COR-L47 (cell line): ENCODE measurements around the gene CISD1.

Source experiments
- DNase-seq: peaks from one replicate; lab custom pipeline; 2025; lab: John Stamatoyannopoulos, UW

The CISD1 gene

DNA sequence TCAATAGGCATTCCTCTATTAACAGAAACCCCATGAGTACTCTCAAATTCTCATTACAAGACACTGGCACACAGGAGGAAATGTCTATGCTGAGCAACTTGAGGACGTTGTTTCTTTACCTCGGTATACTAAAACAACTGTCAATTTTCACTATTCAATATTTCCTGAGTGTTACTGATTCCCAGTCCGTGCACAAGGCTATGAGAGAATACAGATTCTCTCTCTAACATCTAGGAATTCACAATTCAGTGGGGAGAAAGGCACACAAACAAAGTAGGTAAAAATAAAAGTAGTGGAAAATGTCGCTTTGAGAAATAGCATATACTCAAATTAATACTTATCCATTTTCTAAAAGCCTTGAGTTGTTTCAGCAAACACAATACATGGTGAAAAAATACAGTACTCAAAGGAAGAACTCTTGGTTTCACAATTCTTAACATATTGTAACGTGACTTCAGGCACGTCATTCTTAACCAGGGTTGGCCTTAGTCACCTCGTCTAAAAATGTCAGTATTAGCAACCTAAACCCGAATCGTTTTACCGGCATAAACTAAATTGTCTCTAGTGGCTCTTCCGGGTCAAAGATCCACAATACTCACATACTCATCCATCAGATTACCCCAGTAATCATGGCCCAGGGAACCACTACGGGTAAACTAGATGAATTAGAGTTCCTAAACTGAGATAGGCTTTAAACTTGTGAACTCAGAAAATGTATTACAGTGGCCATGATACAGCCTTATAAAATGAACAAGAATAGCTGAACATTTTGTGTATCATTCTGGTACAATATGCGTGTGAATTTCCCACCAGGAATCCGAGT, 2.7 kb upstream of the CISD1 start:
- DNase-seq = no peak

DNA sequence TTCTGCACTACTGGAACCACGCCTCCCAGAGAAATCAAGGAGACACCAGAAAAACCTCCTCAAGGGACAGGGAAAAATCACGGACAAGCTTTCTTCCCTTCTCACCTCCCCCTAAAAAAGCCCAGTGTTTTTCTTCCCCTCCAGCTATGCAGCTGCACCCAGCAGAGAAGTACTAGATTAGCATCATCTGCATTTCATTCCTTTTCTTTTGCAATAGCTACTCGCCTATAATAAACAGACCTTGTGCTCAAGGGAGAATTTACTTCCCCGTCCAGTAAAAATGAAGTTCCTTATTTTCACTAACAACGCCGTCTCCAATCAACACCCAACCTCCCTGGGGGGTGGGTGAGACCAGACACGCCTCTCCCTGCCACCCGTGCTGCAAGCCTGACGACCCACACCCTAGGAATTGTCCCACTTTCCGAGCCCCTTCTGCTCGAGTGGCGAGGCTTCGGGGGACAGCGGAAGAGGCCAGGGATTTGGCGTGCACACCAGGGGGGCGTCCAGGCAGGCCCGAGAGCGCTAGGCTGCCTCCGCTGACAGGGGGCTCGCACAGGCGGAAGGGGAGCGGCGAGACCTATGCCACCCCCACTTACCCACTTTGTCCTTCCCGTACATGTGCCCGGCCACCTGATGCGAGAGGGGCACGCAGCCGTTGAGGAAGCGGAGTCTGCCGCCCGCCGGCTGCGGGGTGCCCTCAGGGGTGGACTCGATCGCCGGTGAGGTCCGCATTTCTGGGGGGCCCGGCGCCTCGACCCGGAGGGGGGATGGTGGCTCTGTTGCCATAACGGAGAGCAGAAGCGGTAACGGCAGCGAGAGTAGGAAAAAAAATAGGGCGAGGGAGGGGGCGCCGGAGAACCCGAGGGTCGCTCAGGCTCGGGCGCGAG, 1.9 kb upstream of the CISD1 start:
- peak; percentile 38 for DNase-seq

DNA sequence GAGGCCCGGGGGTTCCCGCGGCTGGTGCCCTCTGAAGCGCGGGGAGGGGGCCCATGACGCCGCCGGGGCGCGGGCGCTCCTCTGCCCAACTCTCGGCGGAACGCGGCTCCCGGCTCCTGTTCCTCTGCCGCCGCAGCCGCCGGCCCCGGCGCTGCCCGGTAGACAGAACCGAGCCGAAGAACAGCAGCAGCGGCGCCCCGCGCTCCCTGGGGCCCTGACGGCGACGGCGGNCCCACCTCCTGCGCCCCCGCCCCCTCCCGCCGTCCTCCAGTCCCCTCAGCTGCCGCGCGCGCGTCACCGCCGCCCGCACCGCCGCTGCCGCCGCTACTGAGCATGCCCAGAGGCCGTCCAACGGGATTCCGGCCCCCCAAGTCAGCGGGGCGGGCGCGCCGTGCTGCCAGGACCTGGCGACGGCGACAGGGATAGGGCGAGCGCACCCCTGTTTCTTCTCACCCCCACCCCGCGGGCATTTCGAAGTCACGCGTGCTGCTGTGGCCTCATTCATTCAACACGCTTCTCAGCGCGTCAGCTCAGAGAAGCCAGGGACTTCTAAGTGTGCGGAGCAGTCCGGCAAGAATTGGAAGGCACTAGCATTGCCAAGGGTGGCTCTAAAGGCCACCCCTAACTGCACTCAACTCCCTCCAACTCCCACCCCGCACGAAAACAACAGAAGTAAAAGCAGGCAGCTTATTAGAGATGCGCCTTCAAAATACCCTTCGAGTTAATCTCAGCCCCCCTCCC, 1.1 kb upstream of the CISD1 start, which contains the start of gene IPMK:
IPMK (minus strand) TSS at position 182 of the 741 bp plus-strand sequence. CDS start 283 bp downstream, outside the sequence.
- DNase-seq = peak; percentile 88

- DNase-seq = peak; percentile 67
These were observed 462 bp upstream of the CISD1 start for GRCh38 chr10:58268454-58268945.

DNA sequence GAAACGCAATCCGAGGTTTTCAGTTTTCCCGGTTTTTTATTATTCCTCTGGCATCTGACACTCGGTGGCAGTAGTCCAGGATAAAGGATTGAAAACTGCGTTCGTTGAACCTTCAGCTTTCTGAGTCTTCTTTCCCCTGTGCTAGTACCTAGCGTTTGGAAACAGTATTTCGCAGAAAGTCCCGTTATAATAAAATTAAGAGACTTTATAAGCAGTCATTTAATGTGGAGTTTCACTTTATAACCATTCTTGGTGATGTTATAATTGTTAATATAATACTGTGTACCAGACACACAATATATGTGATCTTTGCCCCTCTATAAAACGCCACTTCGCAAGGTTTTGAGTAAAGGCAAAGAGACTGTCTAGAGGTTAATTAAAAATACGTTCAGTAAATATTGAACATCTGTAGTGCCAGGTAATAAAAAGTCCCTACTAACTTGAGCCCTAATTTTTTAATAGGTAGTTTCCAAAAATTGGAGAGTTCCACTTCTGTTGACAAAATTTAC, 874 bp downstream of the CISD1 start:
- DNase-seq = peak; percentile 13

GRCh38 chr10:58275261-58275660, 6.3 kb downstream of the CISD1 start:
- DNase-seq = no peak

DNA sequence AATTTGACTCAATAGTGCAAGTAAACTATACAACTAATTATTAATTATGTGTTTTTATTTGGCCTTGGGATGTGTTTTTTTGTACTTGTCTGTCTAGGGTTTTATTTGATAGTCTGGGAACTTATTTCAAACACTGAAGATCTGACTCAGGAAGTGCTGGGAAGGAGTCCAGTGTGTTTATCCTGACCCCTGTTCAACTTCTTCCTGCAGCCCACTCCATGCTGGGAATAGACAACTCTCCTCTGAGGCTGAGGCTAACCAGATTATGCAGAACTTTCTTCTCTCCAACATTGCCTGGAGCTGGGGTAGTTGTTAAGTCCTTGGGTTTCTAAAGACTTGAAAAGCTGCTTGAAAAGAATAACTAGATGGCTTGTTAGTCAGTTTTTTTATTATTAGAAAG, 6.9 kb downstream of the CISD1 start:
- no peak for DNase-seq

- no peak for DNase-seq
These were observed 9.5 kb downstream of the CISD1 start for GRCh38 chr10:58278274-58278961.

DNA sequence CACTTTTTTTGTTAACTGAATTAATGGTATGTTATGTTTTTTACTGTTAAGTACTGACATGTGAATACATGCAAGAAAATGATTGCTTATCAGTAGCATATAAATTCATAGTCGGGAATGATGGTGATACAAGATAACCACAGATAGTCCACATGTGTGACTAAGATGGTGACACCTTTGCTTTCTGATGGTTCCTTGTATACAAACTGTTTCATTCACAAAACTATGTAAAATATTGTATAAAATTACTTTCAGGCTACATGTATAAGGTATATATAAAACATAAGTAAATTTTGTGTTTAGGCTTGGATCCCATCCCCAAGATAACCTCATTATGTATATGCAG, 10.0 kb downstream of the CISD1 start:
- no peak for DNase-seq

DNA sequence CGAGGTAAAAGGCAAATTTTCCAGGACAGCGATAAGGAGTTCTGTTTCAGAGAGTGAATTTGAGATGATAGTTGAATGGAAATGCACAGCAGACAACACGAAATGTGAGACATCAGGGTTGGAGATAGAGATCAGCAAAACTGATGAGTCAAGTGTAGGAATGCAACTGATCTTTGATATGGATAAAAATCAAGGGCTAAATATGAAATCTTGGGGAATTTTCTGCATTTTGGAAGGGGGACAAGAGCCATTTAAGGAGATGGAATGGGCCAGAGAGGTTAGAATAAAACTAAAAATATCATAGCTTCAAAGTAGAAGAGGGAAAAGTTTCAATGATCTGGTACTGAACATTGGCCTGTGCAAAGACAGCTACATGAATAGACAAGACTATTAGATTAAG, 11.5 kb downstream of the CISD1 start:
- DNase-seq = no peak

GRCh38 chr10:58281092-58281752, 12.3 kb downstream of the CISD1 start:
- DNase-seq = no peak

DNA sequence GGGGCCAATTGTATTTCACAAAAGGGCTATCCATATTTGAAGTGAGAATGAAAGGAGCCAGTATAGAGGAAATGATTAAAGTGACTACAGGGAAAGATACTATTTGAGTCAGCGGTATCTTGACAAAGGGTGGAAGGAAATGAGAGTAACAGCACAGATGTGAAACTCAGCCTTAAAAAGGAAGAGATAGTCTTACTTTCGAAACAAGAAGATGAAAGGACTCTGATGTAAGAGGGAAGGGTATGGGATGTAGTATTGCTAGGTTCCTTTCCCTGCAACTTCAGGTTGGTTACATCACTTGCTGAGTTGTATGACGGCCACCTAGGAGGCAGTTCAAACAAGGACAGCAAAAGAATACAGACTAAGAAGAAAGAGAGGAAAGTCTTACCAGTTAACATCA, 13.7 kb downstream of the CISD1 start:
- no peak for DNase-seq

GRCh38 chr10:58291538-58292174, 22.7 kb downstream of the CISD1 start:
- DNase-seq = peak; percentile 61

DNA sequence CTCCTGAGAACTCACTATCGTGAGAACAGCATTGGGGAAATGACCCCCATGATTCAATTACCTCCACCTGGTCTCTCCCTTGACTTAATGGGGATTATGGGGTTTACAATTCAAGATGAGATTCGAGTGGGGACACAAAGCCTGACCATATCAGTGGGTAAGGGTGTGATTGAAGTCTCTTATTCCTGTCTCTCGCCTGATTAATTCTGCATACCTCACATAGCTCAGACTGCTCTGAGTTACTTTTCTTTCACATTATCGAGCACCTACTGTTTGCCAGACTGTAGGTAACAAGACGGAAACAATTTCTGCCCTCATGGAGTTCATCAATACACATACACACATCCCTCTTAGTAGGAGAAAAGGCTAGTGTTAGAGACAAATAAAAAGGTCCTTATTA, 25.0 kb downstream of the CISD1 start:
- DNase-seq = no peak

GRCh38 chr10:58299580-58299979, 30.6 kb downstream of the CISD1 start:
- peak; percentile 39 for DNase-seq

DNA sequence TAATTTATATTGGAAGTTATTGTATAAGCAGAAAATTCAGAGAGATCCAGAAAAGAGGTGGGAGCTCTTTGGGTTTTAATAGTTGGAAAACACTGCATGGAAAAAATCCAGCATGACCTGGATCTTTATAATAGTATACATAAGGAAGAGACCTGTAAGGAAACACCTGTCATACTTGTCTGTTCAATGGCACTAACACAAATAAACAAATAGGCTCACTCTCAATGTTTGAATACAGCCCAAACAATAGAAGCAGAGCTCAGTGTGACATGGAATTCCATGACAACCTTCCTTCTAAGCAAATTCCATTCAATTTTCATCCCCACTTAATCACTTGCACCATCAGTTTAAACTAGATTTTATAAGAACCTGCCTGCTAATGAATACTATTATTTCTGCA, 31.7 kb downstream of the CISD1 start:
- peak; percentile 25 for DNase-seq

GRCh38 chr10:58302254-58302653, 33.3 kb downstream of the CISD1 start:
- DNase-seq = no peak

DNA sequence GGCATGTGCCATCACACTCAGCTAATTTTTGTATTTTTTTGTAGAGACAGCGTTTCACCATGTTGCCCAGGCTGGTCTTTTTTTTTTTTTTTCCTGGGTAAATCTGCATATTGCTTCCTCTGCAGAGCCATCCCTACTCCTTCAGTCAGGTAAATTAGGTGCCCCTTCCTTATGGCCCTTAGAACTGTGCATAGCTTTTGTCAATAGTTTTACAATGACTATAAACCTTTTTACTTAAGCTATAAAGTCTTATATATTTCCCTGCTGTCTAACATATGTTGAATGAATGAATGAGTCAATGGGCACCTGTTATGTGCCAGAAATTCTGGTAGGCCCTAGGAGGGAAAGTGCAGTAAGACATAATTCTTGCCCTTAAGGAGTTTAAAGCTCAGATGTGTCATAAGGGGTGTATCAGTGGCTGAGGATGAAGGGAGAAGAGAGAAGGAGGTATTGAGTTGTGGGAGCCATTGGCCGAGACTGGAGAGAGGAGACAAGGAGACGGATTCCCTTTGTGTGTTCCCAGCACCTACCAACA, 35.2 kb downstream of the CISD1 start:
- DNase-seq = no peak

DNA sequence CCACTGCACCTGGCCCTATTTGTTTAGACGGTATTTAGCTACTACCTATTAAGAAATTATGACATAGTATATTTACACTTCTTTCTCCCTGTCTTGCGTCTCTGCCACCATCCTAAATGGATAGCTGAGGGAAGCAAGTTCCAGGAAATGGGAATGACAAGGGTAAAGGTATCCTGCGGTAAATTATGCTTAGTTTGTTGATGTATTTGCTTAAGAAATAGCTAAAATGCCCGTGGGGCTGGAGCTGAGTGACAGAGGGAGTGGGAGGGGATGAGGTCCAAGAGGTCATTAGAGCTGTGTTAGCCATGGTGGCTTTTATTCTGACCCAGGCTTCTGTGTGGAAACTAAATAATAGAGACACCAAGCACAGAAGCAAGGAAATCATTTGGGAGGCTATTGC, 36.9 kb downstream of the CISD1 start:
- peak; percentile 56 for DNase-seq

GRCh38 chr10:58307676-58308075, 38.7 kb downstream of the CISD1 start:
- no peak for DNase-seq
